A549 (cell line): Measurements from ENCODE around the gene CIAPIN1. TPM values are rescaled to one million over a fixed set of nuclear protein-coding genes. Genes with fewer than 3 reads are reported as not detected.

ENCODE experiments used
- ATAC-seq, 2 experiments: fragments of 200-7000 bp in 1 of 2; fragments of >200 bp in 1 of 2; cut with Nextera tagmentation in 1 of 2; cut with Tn5 transposase in 1 of 2; 3 replicates each; pipeline versions ENCODE4 v1.8.0 to v1.9.1; 2018 to 2020; ENCODE audit warnings: mild to moderate bottlenecking in 1 of 2, moderate library complexity in 1 of 2
- CTCF ChIA-PET: fragments of 300-600 bp; sonication (Branson Sonifier 250); formaldehyde crosslinking; extraction: SDS; loops from one replicate; lab custom pipeline; 2021; ENCODE audit warnings: antibody characterized with exemption, inconsistent platforms; lab: Yijun Ruan, JAX
- POLR2A ChIA-PET: fragments of 350-600 bp; formaldehyde crosslinking; extraction: SDS; loops from one replicate; lab custom pipeline; 2021; ENCODE audit warnings: antibody characterized with exemption, inconsistent platforms; lab: Yijun Ruan, JAX
- DNase-seq, 2 experiments: peaks; one replicate each; pipeline versions ENCODE4 v3.0.0 to v3.0.0-alpha.2; 2011 to 2016; ENCODE audit warnings: low read depth in 1 of 2, low spot score in 1 of 2
- FAIRE-seq: peaks from 2 replicates; lab custom pipeline; 2011; peaks lifted over from hg19 to GRCh38; lab: Jason Lieb, UNC
- H3K27ac ChIP-seq, 2 experiments: fragments of >200 bp; sonication (Bioruptor Twin); formaldehyde crosslinking; 3 replicates each; pipeline ENCODE4 v1.5.1; 2016 to 2017
- H3K4me1 ChIP-seq: fragments of >200 bp; sonication (Bioruptor Twin); formaldehyde crosslinking; 3 replicates; pipeline ENCODE4 v1.6.1; 2016
- H3K4me2 ChIP-seq: fragments of >200 bp; sonication (Bioruptor Twin); formaldehyde crosslinking; 3 replicates; pipeline ENCODE4 v1.6.1; 2016
- H3K4me3 ChIP-seq: fragments of >200 bp; sonication (Bioruptor Twin); formaldehyde crosslinking; 3 replicates; pipeline ENCODE4 v1.5.1; 2016
- H3K9me3 ChIP-seq: fragments of >200 bp; sonication (Bioruptor Twin); formaldehyde crosslinking; 3 replicates; pipeline ENCODE4 v1.6.1; 2016
- BHLHE40 ChIP-seq: IDR thresholded peaks from 2 replicates; pipeline ENCODE4 v1.6.1; 2012; ENCODE audit warnings: low read depth, low read length, inconsistent platforms
- CBX2 ChIP-seq: fragments of 200-600 bp; sonication (generic); IDR thresholded peaks from 2 replicates; pipeline ENCODE4 v1.6.1; 2016; ENCODE audit warnings: low read depth, mild to moderate bottlenecking, borderline replicate concordance
- CEBPB ChIP-seq, 2 experiments: fragments of >200 bp in 1 of 2; sonication (Bioruptor Twin) in 1 of 2; formaldehyde crosslinking in 1 of 2; IDR thresholded peaks; 2 replicates each; pipeline ENCODE4 v1.6.1; 2012 to 2016
- EP300 ChIP-seq, 2 experiments: fragments of >200 bp; sonication (Bioruptor Twin); formaldehyde crosslinking; IDR thresholded peaks; 2 replicates in 1 of 2; 3 replicates in 1 of 2; pipeline ENCODE4 v1.6.1; 2016 to 2017
- FOSL2 ChIP-seq, 2 experiments: fragments of 450-650 bp in 1 of 2; fragments of >200 bp in 1 of 2; sonication (Bioruptor Twin) in 1 of 2; formaldehyde crosslinking; IDR thresholded peaks; 2 replicates each; pipeline versions ENCODE4 v1.5.0 to v1.6.1; 2016 to 2020; ENCODE audit warnings: mild to moderate bottlenecking in 1 of 2, moderate library complexity in 1 of 2
- GATA3 ChIP-seq: IDR thresholded peaks from 2 replicates; pipeline ENCODE4 v1.6.1; 2012; ENCODE audit warnings: borderline replicate concordance
- HEYL ChIP-seq: fragments of 250-450 bp; sonication (Bioruptor Pico); IDR thresholded peaks from 2 replicates; pipeline ENCODE4 v1.8.0; 2021; ENCODE audit warnings: mild to moderate bottlenecking, moderate library complexity
- JUN ChIP-seq, 2 experiments: fragments of >200 bp; sonication (Bioruptor Twin); formaldehyde crosslinking; IDR thresholded peaks; 2 replicates in 1 of 2; 3 replicates in 1 of 2; pipeline ENCODE4 v1.6.1; 2016 to 2017
- KDM1A ChIP-seq: fragments of 200-600 bp; sonication (generic); IDR thresholded peaks from 2 replicates; pipeline ENCODE4 v1.6.1; 2016; ENCODE audit warnings: low read depth, mild to moderate bottlenecking
- NFE2L2 ChIP-seq: fragments of 150-350 bp; conservative IDR thresholded peaks from 2 replicates; pipeline ENCODE4 v1.6.1; 2014; ENCODE audit warnings: low read length
- NPAS2 ChIP-seq: fragments of 250-450 bp; sonication (Bioruptor Pico); IDR thresholded peaks from 2 replicates; pipeline ENCODE4 v1.8.0; 2022; ENCODE audit warnings: mild to moderate bottlenecking, moderate library complexity, borderline replicate concordance
- POLR2A ChIP-seq: IDR thresholded peaks from 2 replicates; pipeline ENCODE4 v1.6.1; 2012; ENCODE audit warnings: mild to moderate bottlenecking, low read length
- RARB ChIP-seq: fragments of 250-450 bp; sonication (Bioruptor Pico); IDR thresholded peaks from 2 replicates; pipeline ENCODE4 v1.8.0; 2021; ENCODE audit warnings: mild to moderate bottlenecking, moderate library complexity
- RCOR1 ChIP-seq: fragments of 150-350 bp; IDR thresholded peaks from 2 replicates; pipeline ENCODE4 v1.6.1; 2014; ENCODE audit warnings: antibody characterized with exemption, low read length, low read depth
- RFX5 ChIP-seq: fragments of 450-650 bp; IDR thresholded peaks from 2 replicates; pipeline ENCODE4 v1.7.1; 2014; ENCODE audit warnings: antibody characterized with exemption, mild to moderate bottlenecking, moderate library complexity
- RNF2 ChIP-seq: fragments of 200-600 bp; sonication (generic); IDR thresholded peaks from 2 replicates; pipeline ENCODE4 v1.6.1; 2016; ENCODE audit warnings: low read depth, mild to moderate bottlenecking, antibody characterized with exemption, moderate library complexity, borderline replicate concordance
- SREBF2 ChIP-seq: fragments of 450-650 bp; IDR thresholded peaks from 2 replicates; pipeline ENCODE4 v1.6.1; 2014; ENCODE audit warnings: mild to moderate bottlenecking, moderate library complexity
- ZFP36 ChIP-seq: fragments of 450-650 bp; IDR thresholded peaks from 2 replicates; pipeline ENCODE4 v1.6.1; 2014; ENCODE audit warnings: borderline replicate concordance; ENCODE audit not compliant: partially characterized antibody
- ZSCAN20 ChIP-seq: fragments of 250-450 bp; sonication (Bioruptor Pico); IDR thresholded peaks from 2 replicates; pipeline ENCODE4 v1.8.0; 2022; ENCODE audit warnings: mild to moderate bottlenecking, moderate library complexity
- WGBS: methylation state at CpG from one replicate; pipeline ENCODE4 v1.1.6; 2017; ENCODE audit errors: missing lambda C conversion rate; 5-methylcytosine and 5-hydroxymethylcytosine counted together
- polyA plus RNA-seq, 4 experiments: library from polyadenylated mRNA; depleted of rRNA in 3 of 4; stranded (reverse); fragments of >200 nt; fragmentation: RNase III in 1 of 4; extraction: RNeasy Plus Mini Kit Qiagen cat#74134 plus additional on column Dnase treatment in 1 of 4; gene quantifications; 2 replicates in 3 of 4; 3 replicates in 1 of 4; pipeline ENCODE4 v1.2.3, GENCODE V29; 2011 to 2017
- TF ChIP-seq, protein P1 (sequence below): fragments of 150-350 bp; IDR thresholded peaks from 2 replicates; pipeline ENCODE4 v1.6.1; 2014; ENCODE audit warnings: low read depth, mild to moderate bottlenecking, low read length
- TF ChIP-seq, protein P2 (sequence below): fragments of >200 bp; sonication (Bioruptor Twin); formaldehyde crosslinking; IDR thresholded peaks from 3 replicates; pipeline ENCODE4 v1.5.1; 2016
- TF ChIP-seq, protein P3 (sequence below): fragments of >200 bp; sonication (Bioruptor Twin); formaldehyde crosslinking; IDR thresholded peaks from 2 replicates; pipeline ENCODE4 v1.6.1; 2016
- TF ChIP-seq, protein P4 (sequence below): fragments of 250-450 bp; sonication (Bioruptor Pico); IDR thresholded peaks from 2 replicates; pipeline ENCODE4 v1.5.0; 2021; ENCODE audit warnings: mild to moderate bottlenecking, moderate library complexity, borderline replicate concordance
- TF ChIP-seq, protein P5 (sequence below): fragments of 200-600 bp; sonication (generic); IDR thresholded peaks from 2 replicates; pipeline ENCODE4 v1.6.1; 2016; ENCODE audit warnings: antibody characterized with exemption, mild to moderate bottlenecking, moderate library complexity

Gene CIAPIN1
- polyA plus RNA-seq, 2 of the 4 experiments (the other 2 are of a cell fraction) = 71.5 to 101 TPM

DNA sequence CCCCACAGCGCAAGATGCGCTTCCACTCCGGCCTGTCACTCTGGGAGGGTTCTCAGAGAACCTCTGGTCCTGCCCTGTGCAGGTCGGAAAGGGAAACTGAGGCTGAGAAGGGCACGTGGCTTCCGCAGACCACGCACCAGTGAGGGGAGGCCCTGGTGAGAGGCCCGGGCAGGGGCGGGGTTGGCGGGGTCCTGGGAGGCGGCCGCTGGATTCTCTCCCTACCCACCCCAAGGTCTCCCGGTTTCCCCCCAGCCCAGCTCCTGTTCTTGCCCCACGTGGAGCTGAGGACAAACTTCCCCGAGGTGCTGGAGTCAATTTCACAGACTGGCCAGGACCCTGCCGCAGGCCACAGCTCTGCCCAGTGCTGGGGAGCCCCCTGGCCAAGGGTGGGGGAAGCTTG lies 31.1 kb downstream of the CIAPIN1 start:
- WGBS = 95% methylated on average over 14 of the region's 16 CpGs
- CTCF ChIA-PET = interaction anchor here (0.8 to 16.7 kb wide), 35 partner anchors 10 to 332 kb away, joined by 3 to 709 read pairs (median 8); partner anchors contain the start of genes ARL2BP, CCL17, CX3CL1 and DOK4
- H3K9me3 ChIP-seq = no peaks in the 10 kb centered on the region
- DNase-seq (no peak), FAIRE-seq (no peak), ATAC-seq (peak in 1 of 2 experiments; percentile 3; a peak in 1 of 6 replicates)
- POLR2A ChIA-PET = interaction anchor here (0.8 kb wide), 1 partner anchor 15 kb away, joined by 3 read pairs; no protein-coding TSS in a partner anchor
- H3K4me2 ChIP-seq = no peak overlapping the region
- H3K4me3 ChIP-seq = no peak overlapping the region
- TF ChIP-seq, protein P1, sequence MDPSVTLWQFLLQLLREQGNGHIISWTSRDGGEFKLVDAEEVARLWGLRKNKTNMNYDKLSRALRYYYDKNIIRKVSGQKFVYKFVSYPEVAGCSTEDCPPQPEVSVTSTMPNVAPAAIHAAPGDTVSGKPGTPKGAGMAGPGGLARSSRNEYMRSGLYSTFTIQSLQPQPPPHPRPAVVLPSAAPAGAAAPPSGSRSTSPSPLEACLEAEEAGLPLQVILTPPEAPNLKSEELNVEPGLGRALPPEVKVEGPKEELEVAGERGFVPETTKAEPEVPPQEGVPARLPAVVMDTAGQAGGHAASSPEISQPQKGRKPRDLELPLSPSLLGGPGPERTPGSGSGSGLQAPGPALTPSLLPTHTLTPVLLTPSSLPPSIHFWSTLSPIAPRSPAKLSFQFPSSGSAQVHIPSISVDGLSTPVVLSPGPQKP = no peak
- no peak for TF ChIP-seq FOSL2 (IDR thresholded peaks at IDR 0.05)
- no peak for TF ChIP-seq FOSL2 (CRISPR knock-in tag; IDR thresholded peaks at IDR 0.05)
- TF ChIP-seq, protein P2, sequence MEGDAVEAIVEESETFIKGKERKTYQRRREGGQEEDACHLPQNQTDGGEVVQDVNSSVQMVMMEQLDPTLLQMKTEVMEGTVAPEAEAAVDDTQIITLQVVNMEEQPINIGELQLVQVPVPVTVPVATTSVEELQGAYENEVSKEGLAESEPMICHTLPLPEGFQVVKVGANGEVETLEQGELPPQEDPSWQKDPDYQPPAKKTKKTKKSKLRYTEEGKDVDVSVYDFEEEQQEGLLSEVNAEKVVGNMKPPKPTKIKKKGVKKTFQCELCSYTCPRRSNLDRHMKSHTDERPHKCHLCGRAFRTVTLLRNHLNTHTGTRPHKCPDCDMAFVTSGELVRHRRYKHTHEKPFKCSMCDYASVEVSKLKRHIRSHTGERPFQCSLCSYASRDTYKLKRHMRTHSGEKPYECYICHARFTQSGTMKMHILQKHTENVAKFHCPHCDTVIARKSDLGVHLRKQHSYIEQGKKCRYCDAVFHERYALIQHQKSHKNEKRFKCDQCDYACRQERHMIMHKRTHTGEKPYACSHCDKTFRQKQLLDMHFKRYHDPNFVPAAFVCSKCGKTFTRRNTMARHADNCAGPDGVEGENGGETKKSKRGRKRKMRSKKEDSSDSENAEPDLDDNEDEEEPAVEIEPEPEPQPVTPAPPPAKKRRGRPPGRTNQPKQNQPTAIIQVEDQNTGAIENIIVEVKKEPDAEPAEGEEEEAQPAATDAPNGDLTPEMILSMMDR = no peak
- TF ChIP-seq RNF2 = no peak
- TF ChIP-seq, protein P3, sequence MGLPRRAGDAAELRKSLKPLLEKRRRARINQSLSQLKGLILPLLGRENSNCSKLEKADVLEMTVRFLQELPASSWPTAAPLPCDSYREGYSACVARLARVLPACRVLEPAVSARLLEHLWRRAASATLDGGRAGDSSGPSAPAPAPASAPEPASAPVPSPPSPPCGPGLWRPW = no peak
- TF ChIP-seq CBX2 = no peak
- TF ChIP-seq JUN (IDR thresholded peaks at IDR 0.05) = no peak
- no peak for TF ChIP-seq ZFP36
- TF ChIP-seq NFE2L2 = no peak
- peaks cover 25% of the 10 kb centered on the region for H3K4me1 ChIP-seq
- peak overlapping the region; percentile 75 to 92; a peak in 5 of 6 replicates for H3K27ac ChIP-seq

DNA sequence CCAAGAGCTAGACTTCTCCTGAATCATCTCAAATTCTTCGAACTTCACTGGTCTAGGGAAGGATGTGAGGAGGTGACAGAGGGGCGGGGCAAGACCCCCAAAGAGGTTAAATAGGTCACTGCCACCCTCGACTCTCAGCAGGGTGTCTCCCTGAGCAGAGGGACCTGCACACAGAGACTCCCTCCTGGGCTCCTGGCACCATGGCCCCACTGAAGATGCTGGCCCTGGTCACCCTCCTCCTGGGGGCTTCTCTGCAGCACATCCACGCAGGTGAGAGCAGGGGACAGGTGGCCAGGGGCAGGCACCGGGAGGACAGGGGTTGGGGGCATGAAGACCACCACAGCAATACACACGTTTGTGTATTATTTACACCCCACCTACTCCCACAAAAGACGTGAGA lies 33.5 kb downstream of the CIAPIN1 start:
- 32% methylated on average over 7 of the region's 7 CpGs for whole genome bisulfite sequencing
- Histone ChIP-seq H3K4me1 (peaks cover 16% of the 10 kb centered on the region), H3K27ac (no peak overlapping the region), H3K4me3 (no peak overlapping the region), H3K4me2 (no peak overlapping the region), H3K9me3 (no peaks in the 10 kb centered on the region)
- no peak for ATAC-seq
- no peak for DNase-seq
- ChIA-PET POLR2A (no interaction called here), CTCF (interaction anchor here (1.2 to 16.7 kb wide), 7 partner anchors 9 to 108 kb away, joined by 3 to 709 read pairs (median 3); partner anchors contain the start of gene CCL17)
- no peak for FAIRE-seq
- no peak for TF ChIP-seq CEBPB (IDR thresholded peaks at IDR 0.05)
- TF ChIP-seq RFX5 = no peak
- TF ChIP-seq RARB (CRISPR knock-in tag) = no peak
- TF ChIP-seq FOSL2 (IDR thresholded peaks at IDR 0.05) = no peak
- no peak for TF ChIP-seq FOSL2 (CRISPR knock-in tag; IDR thresholded peaks at IDR 0.05)
- TF ChIP-seq, protein P4, sequence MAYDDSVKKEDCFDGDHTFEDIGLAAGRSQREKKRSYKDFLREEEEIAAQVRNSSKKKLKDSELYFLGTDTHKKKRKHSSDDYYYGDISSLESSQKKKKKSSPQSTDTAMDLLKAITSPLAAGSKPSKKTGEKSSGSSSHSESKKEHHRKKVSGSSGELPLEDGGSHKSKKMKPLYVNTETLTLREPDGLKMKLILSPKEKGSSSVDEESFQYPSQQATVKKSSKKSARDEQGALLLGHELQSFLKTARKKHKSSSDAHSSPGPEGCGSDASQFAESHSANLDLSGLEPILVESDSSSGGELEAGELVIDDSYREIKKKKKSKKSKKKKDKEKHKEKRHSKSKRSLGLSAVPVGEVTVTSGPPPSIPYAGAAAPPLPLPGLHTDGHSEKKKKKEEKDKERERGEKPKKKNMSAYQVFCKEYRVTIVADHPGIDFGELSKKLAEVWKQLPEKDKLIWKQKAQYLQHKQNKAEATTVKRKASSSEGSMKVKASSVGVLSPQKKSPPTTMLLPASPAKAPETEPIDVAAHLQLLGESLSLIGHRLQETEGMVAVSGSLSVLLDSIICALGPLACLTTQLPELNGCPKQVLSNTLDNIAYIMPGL (CRISPR knock-in tag) = no peak
- TF ChIP-seq NPAS2 (CRISPR knock-in tag) = no peak
- no peak for TF ChIP-seq KDM1A
- TF ChIP-seq SREBF2 = no peak
- TF ChIP-seq POLR2A = no peak
- no peak for TF ChIP-seq HEYL (CRISPR knock-in tag)
- TF ChIP-seq CBX2 = no peak
- no peak for TF ChIP-seq EP300 (IDR thresholded peaks at IDR 0.05)
- no peak for TF ChIP-seq RCOR1
- TF ChIP-seq ZSCAN20 = no peak
- no peak for TF ChIP-seq GATA3
- TF ChIP-seq, protein P5, sequence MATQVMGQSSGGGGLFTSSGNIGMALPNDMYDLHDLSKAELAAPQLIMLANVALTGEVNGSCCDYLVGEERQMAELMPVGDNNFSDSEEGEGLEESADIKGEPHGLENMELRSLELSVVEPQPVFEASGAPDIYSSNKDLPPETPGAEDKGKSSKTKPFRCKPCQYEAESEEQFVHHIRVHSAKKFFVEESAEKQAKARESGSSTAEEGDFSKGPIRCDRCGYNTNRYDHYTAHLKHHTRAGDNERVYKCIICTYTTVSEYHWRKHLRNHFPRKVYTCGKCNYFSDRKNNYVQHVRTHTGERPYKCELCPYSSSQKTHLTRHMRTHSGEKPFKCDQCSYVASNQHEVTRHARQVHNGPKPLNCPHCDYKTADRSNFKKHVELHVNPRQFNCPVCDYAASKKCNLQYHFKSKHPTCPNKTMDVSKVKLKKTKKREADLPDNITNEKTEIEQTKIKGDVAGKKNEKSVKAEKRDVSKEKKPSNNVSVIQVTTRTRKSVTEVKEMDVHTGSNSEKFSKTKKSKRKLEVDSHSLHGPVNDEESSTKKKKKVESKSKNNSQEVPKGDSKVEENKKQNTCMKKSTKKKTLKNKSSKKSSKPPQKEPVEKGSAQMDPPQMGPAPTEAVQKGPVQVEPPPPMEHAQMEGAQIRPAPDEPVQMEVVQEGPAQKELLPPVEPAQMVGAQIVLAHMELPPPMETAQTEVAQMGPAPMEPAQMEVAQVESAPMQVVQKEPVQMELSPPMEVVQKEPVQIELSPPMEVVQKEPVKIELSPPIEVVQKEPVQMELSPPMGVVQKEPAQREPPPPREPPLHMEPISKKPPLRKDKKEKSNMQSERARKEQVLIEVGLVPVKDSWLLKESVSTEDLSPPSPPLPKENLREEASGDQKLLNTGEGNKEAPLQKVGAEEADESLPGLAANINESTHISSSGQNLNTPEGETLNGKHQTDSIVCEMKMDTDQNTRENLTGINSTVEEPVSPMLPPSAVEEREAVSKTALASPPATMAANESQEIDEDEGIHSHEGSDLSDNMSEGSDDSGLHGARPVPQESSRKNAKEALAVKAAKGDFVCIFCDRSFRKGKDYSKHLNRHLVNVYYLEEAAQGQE = no peak
- TF ChIP-seq BHLHE40 = no peak
